B cell (primary cell): ENCODE data around the gene NR4A1. TPM values are rescaled to one million over a fixed set of nuclear protein-coding genes. Genes with fewer than 3 reads are reported as not detected.

Experiments
- ATAC-seq: fragments of 200-7000 bp; cut with Tn5 transposase; one replicate; pipeline ENCODE4 v1.10.0; 2021; ENCODE audit warnings: low read depth, mild to moderate bottlenecking, moderate number of reproducible peaks, moderate library complexity
- CTCF ChIA-PET: fragments of 350-600 bp; sonication (Branson Sonifier 250); formaldehyde crosslinking; loops from one replicate; lab custom pipeline; 2021; ENCODE audit warnings: antibody characterized with exemption, inconsistent platforms; lab: Charles Lee
- POLR2A ChIA-PET: fragments of 350-600 bp; sonication (Branson Sonifier 250); formaldehyde crosslinking; loops from one replicate; lab custom pipeline; 2021; ENCODE audit warnings: antibody characterized with exemption; lab: Charles Lee
- DNase-seq: peaks from one replicate; pipeline ENCODE4 v3.0.0; 2013
- H2AFZ ChIP-seq: 2 replicates; pipeline ENCODE4 v1.6.1; 2012; ENCODE audit warnings: mild to moderate bottlenecking, low read depth, low read length; ENCODE audit not compliant: insufficient read depth, poor library complexity, severe bottlenecking
- H3K27ac ChIP-seq, 2 donors: 1 replicate in 1 of 2; 2 replicates in 1 of 2; pipeline ENCODE4 v1.5.1; 2012 to 2013; ENCODE audit warnings: low read length in 2 of 2, mild to moderate bottlenecking in 2 of 2, moderate library complexity in 1 of 2
- H3K27me3 ChIP-seq, 4 experiments: fragments of 200-600 bp in 1 of 4; sonication (generic) in 1 of 4; replicated peaks in 1 of 4; 1 replicate in 2 of 4; 2 replicates in 2 of 4; pipeline versions ENCODE4 v1.6.1 to v1.7.0; 2013 to 2016; ENCODE audit warnings: low read length in 3 of 4, mild to moderate bottlenecking in 2 of 4, mixed read lengths in 1 of 4, moderate library complexity in 1 of 4; ENCODE audit not compliant: insufficient read depth in 4 of 4, control insufficient read depth in 3 of 4; ENCODE audit errors: control extremely low read depth in 1 of 4
- H3K36me3 ChIP-seq, 2 experiments: replicated peaks in 1 of 2; 1 replicate in 1 of 2; 2 replicates in 1 of 2; pipeline versions ENCODE4 v1.6.1 to v1.7.1; 2013; ENCODE audit warnings: low read length in 1 of 2; ENCODE audit not compliant: insufficient read depth in 2 of 2, control insufficient read depth in 1 of 2; ENCODE audit errors: control extremely low read depth in 1 of 2, extremely low read depth in 1 of 2
- H3K4me1 ChIP-seq, 2 donors: fragments of 200-600 bp in 1 of 2; sonication (generic) in 1 of 2; 1 replicate in 1 of 2; 2 replicates in 1 of 2; pipeline versions ENCODE4 v1.5.1 to v1.6.1; 2013 to 2017; ENCODE audit warnings: low read length in 2 of 2; ENCODE audit not compliant: control insufficient read depth in 2 of 2, insufficient read depth in 2 of 2
- H3K4me2 ChIP-seq: replicated peaks from 2 replicates; pipeline ENCODE3; 2012; ENCODE audit warnings: mild to moderate bottlenecking, low read depth, low read length; ENCODE audit not compliant: poor library complexity, severe bottlenecking
- H3K4me3 ChIP-seq, 5 experiments: fragments of 200-600 bp in 1 of 5; sonication (generic) in 1 of 5; 1 replicate in 3 of 5; 2 replicates in 2 of 5; pipeline versions ENCODE4 v1.5.1 to v1.7.0; 2011 to 2016; ENCODE audit warnings: low read length in 4 of 5, mild to moderate bottlenecking in 4 of 5, low read depth in 2 of 5, control low read depth in 1 of 5, moderate library complexity in 1 of 5; ENCODE audit not compliant: insufficient read depth in 1 of 5; ENCODE audit errors: control extremely low read depth in 1 of 5, extremely low read depth in 1 of 5
- H3K79me2 ChIP-seq: fragments of 200-600 bp; sonication (generic); one replicate; pipeline ENCODE4 v1.6.0; 2016; ENCODE audit warnings: low read length; ENCODE audit not compliant: control insufficient read depth, insufficient read depth
- H3K9ac ChIP-seq: fragments of 200-600 bp; sonication (generic); 2 replicates; pipeline ENCODE4 v1.6.1; 2017; ENCODE audit warnings: mild to moderate bottlenecking, low read length, moderate library complexity
- H3K9me3 ChIP-seq, 3 donors: one replicate each; pipeline versions ENCODE4 v1.6.1 to v1.7.1; 2013; ENCODE audit warnings: low read length in 2 of 3; ENCODE audit not compliant: control insufficient read depth in 2 of 3, insufficient read depth in 1 of 3; ENCODE audit errors: control extremely low read depth in 1 of 3
- H4K20me1 ChIP-seq: 2 replicates; pipeline ENCODE4 v1.6.0; 2012; ENCODE audit warnings: mild to moderate bottlenecking, low read length; ENCODE audit not compliant: insufficient read depth, control insufficient read depth, poor library complexity, severe bottlenecking
- H3K27ac Mint-ChIP-seq: one replicate; pipeline ENCODE4 v1.8.0; 2021; ENCODE audit warnings: mixed read lengths
- H3K27me3 Mint-ChIP-seq: one replicate; pipeline ENCODE4 v1.8.0; 2021; ENCODE audit warnings: mixed read lengths
- H3K4me1 Mint-ChIP-seq: one replicate; pipeline ENCODE4 v1.8.0; 2021; ENCODE audit warnings: mixed read lengths
- H3K4me3 Mint-ChIP-seq: one replicate; pipeline ENCODE4 v1.8.0; 2021; ENCODE audit warnings: mixed read lengths
- H3K9me3 Mint-ChIP-seq: one replicate; pipeline ENCODE4 v1.8.0; 2022; ENCODE audit warnings: mixed read lengths; ENCODE audit not compliant: insufficient read depth
- EZH2 ChIP-seq: IDR thresholded peaks from 2 replicates; pipeline ENCODE4 v1.6.1; 2012; ENCODE audit warnings: borderline replicate concordance, low read depth, mild to moderate bottlenecking, moderate library complexity, low read length; ENCODE audit not compliant: insufficient read depth, poor library complexity, severe bottlenecking
- WGBS: methylation state at CpG from one replicate; pipeline ENCODE4 v1.1.5; 2013; ENCODE audit warnings: missing lambda C conversion rate; ENCODE audit not compliant: insufficient coverage; 5-methylcytosine and 5-hydroxymethylcytosine counted together
- intact Hi-C: fragments of 100-400 bp; cut with micrococcal nuclease; formaldehyde crosslinking; loops from one replicate; pipeline ENCODE4 v1.10.0; 2022
- polyA plus RNA-seq: library from polyadenylated mRNA; depleted of rRNA; stranded (reverse); fragments of >200 nt; gene quantifications from 2 replicates; pipeline ENCODE4 v1.2.3, GENCODE V29; 2012
- total RNA-seq, 2 donors: library from RNA; stranded (reverse); fragments of 120-200 nt in 1 of 2; gene quantifications; 1 replicate in 1 of 2; 2 replicates in 1 of 2; pipeline versions ENCODE4 v1.2.3 to v1.2.4, GENCODE V29; 2013 to 2022
- TF ChIP-seq, protein P1 (sequence below): fragments of 200-600 bp; IDR thresholded peaks from one replicate; pipeline ENCODE4 v1.8.0; 2022; ENCODE audit warnings: antibody characterized with exemption, mild to moderate bottlenecking

Gene NR4A1
- total and polyA plus RNA-seq, 2 donors (not counting 1 experiment from before 2014, with no cell fraction given) = 43.2 to 470 TPM

DNA sequence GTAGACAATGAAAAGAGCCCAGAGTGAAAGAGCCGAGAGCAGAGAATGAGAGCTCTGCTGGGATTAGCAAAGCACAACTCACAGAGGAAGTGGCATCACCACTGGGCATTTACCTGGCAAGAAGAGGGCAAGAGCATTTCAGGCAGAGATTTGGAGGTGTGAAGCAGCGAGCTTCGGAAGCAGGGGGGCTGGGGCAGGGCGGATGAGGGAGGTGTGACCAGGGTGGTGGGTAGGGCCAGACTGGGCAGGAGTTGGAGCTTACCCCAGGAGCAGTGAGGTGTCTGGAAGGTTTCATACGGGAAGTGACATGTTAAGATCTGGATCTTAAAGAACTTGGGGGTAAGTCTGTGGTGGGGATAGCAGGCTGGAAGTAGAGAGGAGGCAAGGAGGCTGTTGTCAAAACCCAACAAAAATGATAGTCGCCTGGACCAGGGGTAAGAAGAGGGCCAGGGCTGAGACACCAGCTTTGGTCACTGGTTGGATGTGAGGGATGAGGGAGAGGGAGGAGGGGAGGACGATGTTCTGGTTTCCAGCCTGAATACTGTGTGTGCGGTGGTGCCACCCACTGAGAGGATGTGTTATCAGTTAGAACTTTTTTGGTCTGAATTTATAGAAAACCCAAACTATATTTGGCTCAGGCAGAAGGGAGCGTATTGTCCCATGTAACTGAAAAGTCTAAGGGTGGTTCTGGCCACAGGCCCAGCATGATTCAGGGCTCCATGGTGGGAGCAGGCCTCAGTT lies 33.4 kb downstream of the NR4A1 start:
- peaks cover 47% of the 10 kb centered on the region for H3K4me1 Mint-ChIP-seq
- ATAC-seq (no peak), DNase-seq (no peak)
- H3K4me1 ChIP-seq = peaks cover 43 to 49% of the 10 kb centered on the region in 2 donors
- H3K27me3 ChIP-seq = peaks cover 0 to 9% (median 0%) of the 10 kb centered on the region in 4 experiments
- ChIA-PET CTCF (interaction anchor here (0.6 to 34.6 kb wide), 12 partner anchors 9 to 261 kb away, joined by 3 to 1315 read pairs (median 8); partner anchors contain the start of genes ATG101 and NR4A1), POLR2A (interaction anchor here (0.6 to 0.8 kb wide), 3 partner anchors 9 to 81 kb away, joined by 3 to 5 read pairs (median 4); no protein-coding TSS in a partner anchor)
- no peak overlapping the region for H3K4me3 Mint-ChIP-seq
- H3K4me2 ChIP-seq = no peak overlapping the region
- intact Hi-C loops = no loop called here
- TF ChIP-seq, protein P1, sequence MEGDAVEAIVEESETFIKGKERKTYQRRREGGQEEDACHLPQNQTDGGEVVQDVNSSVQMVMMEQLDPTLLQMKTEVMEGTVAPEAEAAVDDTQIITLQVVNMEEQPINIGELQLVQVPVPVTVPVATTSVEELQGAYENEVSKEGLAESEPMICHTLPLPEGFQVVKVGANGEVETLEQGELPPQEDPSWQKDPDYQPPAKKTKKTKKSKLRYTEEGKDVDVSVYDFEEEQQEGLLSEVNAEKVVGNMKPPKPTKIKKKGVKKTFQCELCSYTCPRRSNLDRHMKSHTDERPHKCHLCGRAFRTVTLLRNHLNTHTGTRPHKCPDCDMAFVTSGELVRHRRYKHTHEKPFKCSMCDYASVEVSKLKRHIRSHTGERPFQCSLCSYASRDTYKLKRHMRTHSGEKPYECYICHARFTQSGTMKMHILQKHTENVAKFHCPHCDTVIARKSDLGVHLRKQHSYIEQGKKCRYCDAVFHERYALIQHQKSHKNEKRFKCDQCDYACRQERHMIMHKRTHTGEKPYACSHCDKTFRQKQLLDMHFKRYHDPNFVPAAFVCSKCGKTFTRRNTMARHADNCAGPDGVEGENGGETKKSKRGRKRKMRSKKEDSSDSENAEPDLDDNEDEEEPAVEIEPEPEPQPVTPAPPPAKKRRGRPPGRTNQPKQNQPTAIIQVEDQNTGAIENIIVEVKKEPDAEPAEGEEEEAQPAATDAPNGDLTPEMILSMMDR = no peak
- no peak for TF ChIP-seq EZH2
- no peak overlapping the region for H3K4me3 ChIP-seq
- WGBS = 91% methylated on average over 9 of the region's 9 CpGs
- H3K9me3 ChIP-seq = no peaks in the 10 kb centered on the region
- H3K36me3 ChIP-seq = no peaks in the 10 kb centered on the region
- H3K27ac Mint-ChIP-seq = no peak overlapping the region
- no peak overlapping the region for H3K9ac ChIP-seq
- no peak overlapping the region for H3K27ac ChIP-seq
- no peak overlapping the region for H2AFZ ChIP-seq
- H3K27me3 Mint-ChIP-seq = peaks cover 14% of the 10 kb centered on the region
- no peaks in the 10 kb centered on the region for H3K9me3 Mint-ChIP-seq
- no peaks in the 10 kb centered on the region for H4K20me1 ChIP-seq
- no peaks in the 10 kb centered on the region for H3K79me2 ChIP-seq

DNA sequence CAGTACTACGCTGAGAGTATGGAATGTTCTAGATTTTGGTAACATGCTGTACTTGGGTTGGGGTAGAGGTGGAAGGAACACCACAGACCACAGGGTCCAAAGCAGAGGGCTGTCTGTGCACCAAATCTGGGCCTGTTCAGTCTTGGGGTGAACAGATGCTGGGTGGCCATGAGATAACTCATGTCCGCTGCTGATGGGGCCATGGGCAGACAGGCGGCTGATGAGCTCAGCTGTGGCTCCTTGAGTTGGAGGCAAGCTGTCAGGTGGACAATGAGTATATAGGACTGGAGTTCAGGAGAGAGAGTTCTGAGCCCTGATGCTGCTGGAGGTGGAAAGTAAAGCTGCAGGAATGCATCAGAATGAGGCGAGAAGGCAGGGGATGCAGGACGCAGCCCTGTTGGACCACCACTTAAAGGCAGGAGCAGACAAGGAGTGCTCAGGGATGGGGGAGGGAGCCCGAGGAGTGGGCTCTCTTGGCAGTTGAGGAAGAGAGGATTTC lies 34.5 kb downstream of the NR4A1 start:
- 89% methylated on average over 6 of the region's 6 CpGs for WGBS
- Mint-ChIP-seq H3K27me3 (peaks cover 21% of the 10 kb centered on the region), H3K4me3 (no peak overlapping the region), H3K27ac (no peak overlapping the region), H3K9me3 (no peaks in the 10 kb centered on the region), H3K4me1 (peaks cover 43% of the 10 kb centered on the region)
- DNase-seq = no peak
- ATAC-seq = no peak
- H4K20me1 ChIP-seq = no peaks in the 10 kb centered on the region
- no peak overlapping the region for H3K9ac ChIP-seq
- ChIA-PET CTCF (interaction anchor here (1.1 to 34.6 kb wide), 9 partner anchors 8 to 100 kb away, joined by 3 to 1315 read pairs (median 9); partner anchors contain the start of genes ATG101 and NR4A1), POLR2A (no interaction called here)
- H3K79me2 ChIP-seq = no peaks in the 10 kb centered on the region
- no peak overlapping the region for H3K27ac ChIP-seq
- no peak overlapping the region for H3K4me3 ChIP-seq
- intact Hi-C loops = no loop called here
- H3K36me3 ChIP-seq = no peaks in the 10 kb centered on the region
- H3K4me2 ChIP-seq = no peak overlapping the region
- no peak for TF ChIP-seq EZH2
- TF ChIP-seq, protein P1 = no peak
- peaks cover 36 to 42% of the 10 kb centered on the region in 2 donors for H3K4me1 ChIP-seq
- no peaks in the 10 kb centered on the region for H3K9me3 ChIP-seq
- peaks cover 0 to 15% (median 2%) of the 10 kb centered on the region in 4 experiments for H3K27me3 ChIP-seq
- H2AFZ ChIP-seq = no peak overlapping the region
